HG02885 (cell line): Measurements from ENCODE around the gene SEC63.
"Not testable (repeated sequence)": the region's sequence is repeated elsewhere in the genome, so short reads cannot be mapped to it uniquely, and the experiment has no call there.

Experiments
- ATAC-seq: cut with Tn5 transposase; IDR thresholded peaks from one replicate; pipeline ENCODE4 v1.9.1; 2021; ENCODE audit warnings: mild to moderate bottlenecking; ENCODE audit not compliant: unreplicated experiment, poor library complexity

SEC63 gene

DNA sequence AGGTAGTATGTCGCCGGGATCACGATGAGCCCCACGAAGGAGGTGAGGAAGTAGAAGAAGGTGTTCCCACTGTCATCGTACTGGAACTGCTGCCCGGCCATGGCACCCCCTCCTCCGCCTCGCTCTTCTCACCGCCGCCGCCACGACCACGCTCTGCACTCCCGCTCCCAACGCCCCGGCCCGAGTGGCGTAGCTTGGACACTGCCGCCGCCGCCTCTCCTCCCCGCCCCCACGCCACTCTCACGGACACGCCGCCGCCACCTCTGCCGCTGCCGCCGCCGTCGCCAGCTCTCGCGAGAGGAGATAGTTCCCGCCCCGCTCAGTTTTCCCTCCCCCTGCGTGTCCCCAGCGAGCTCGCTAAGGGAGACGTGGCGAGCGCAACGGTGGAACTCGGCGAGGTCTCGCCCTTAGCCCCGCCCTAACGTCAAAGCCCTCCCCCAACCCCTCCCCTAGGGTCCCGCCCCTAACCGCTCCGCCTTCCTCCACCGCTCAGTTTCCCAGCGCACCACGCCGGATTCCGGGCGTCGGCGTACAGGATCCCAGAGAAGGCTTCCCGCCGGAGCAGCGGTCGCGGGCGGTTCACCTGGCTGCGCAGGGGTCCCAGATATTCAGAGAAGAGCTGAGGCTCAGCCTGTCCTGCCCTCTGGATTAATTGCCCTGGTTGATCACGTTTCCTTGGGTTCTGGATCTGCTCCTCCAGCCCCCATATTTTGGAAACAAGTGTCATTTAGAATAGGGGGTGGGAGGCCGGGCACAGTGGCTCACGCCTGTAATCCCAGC is at the start of gene SEC63:
SEC63 (minus strand) TSS at position 300 of the 780 bp plus-strand sequence; CDS start at position 101, 199 bp downstream.
- peak; percentile 94 for ATAC-seq

DNA sequence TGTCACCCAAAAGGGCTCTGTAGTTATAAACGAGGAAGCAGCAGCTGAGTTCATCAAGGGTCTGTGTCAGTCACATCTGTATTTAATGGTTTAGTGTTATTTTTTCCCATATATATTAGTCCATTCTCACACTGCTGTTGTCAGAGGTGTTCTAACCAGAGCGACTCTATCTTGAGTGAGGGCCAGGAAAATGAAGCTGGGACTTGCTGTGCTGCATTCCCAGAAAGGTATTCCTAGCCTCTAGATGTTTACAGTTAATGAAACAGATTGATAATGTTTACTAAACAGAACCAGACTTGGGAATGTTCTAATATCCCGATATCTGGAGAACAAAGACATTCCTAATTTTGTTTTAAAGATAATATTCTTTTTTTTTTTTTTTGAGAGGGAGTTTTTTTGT is 48.0 kb upstream of the SEC63 start:
- ATAC-seq, result no peak

DNA sequence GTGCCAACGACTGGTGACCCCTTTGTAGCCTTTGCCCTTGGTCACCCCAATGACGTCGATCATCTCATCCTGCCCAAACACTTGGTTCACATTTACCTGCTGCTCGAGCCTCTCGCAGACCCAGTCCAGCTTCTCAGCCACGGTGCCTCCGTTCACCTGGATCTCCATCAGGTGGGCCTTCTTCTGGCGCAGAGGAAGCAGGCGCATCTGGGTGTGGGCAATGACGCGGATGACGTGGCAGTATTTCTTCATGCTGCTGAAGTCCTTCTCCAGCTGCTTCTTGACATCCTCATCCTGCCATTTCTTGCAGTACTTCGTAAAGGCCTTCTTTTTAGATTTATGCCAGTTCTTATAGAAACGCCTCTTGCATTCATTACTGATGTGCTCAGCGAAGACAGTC is 46.9 kb upstream of the SEC63 start:
- no peak for ATAC-seq

GRCh38 chr6:108002365-108003221 is 44.6 kb upstream of the SEC63 start:
- ATAC-seq, result no peak

- ATAC-seq, result no peak
Observed at GRCh38 chr6:108001696-108002231, 43.8 kb upstream of the SEC63 start.

DNA sequence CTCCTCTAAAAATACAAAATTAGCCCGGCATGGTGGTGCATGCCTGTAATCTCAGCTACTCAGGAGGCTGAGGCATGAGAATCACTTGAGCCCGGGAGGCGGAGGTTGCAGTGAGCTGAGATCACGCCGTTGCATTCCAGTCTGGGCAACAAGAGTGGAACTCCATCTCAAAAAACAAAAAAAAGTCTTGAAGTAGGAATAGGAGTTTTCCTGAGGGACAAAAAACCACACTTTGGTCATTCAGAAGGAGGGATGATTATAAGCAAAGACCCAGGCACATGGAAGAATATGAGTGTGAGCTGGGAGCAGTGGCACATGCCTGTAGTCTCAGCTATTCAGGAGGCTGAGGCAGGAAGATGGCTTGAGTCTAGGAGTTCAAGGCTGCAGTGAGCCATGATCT is 42.3 kb upstream of the SEC63 start:
- not testable (repeated sequence) for ATAC-seq

DNA sequence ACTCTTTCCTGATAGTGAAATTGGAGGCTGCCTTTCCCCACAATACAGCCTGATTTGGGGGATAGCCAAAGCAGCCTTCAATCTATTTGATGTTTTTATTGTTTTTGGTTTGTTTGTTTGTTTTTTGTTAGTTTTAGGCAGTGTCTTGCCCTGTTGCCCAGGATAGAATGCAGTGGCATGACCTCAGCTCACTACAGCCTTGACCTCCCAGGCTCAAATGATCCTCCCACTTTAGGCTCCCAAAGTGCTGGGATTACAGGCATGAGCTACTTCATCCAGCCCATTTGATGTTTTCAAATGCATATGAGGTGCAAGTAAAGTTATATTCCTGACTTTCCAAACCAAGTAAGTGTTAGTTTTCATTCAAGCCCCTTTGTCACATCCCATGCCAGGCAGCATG is 41.3 kb upstream of the SEC63 start:
- no peak for ATAC-seq

GRCh38 chr6:107991772-107992550 is 34.0 kb upstream of the SEC63 start:
- no peak for ATAC-seq

- no peak for ATAC-seq
Observed at GRCh38 chr6:107991061-107991460, 33.1 kb upstream of the SEC63 start.

DNA sequence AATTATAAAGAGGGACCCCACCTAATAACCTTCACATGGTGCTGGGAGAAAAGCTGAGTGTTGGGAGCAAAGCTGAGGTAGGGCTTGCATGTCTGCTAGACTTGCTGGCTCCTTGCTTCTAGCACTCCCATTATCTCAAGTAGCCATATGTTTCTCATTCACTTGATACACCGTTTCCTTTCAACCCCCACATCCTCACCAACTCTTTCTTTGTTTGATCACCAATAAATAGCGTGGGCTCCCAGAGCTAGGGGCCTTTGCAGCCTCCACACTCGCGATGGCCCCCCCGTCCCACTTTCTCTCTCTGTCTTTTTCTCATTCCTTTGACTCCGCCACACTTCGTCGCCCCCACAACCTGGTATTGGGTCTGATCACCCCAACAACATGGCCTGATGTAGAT is 32.6 kb upstream of the SEC63 start:
- ATAC-seq, result not testable (repeated sequence)

GRCh38 chr6:107989166-107990094 is 31.4 kb upstream of the SEC63 start:
- no peak for ATAC-seq

- no peak for ATAC-seq
Observed at GRCh38 chr6:107988570-107988969, 30.6 kb upstream of the SEC63 start.

GRCh38 chr6:107987805-107988204 is 29.8 kb upstream of the SEC63 start:
- no peak for ATAC-seq

GRCh38 chr6:107985701-107986100 is 27.7 kb upstream of the SEC63 start:
- no peak for ATAC-seq

DNA sequence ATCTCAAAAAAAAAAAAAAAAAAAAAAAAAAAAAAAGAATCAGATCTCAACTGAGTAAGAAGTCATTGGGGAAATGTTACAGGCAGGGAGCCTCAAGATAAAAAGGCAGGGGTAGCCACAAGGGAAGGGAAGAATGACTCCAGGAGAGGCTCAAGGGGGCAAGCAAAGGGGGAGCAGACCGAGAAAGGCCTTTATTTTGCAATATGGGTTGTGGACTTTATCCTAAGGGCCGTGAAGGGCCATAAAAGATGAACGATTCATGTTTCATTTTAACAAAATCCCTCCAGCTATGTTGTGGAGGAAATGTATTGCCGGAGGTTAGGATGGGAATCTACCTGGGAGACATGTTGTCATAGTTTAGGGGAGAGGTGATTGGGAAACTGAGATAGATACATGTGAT is 25.8 kb upstream of the SEC63 start:
- no peak for ATAC-seq

DNA sequence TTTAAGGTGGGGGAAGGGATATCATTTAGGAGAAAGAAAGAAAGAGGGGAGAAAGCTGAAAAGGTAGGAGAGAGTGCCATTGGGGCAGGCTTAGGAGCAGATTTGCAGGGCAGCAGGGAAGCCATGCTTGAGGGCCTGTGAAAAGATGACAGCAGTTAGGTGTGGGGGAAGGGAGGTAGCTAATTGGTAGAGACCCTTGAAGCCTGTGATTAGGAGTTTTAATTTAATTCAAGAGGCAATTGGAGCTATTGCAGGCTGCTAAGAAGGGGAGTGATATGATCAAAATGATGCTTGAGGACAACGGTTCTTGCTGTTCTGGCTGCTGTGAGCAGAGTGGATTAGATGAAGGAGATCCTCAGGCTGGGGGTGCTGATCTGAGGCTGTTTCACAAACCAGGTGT is 24.5 kb upstream of the SEC63 start:
- no peak for ATAC-seq

- no peak for ATAC-seq
Observed at GRCh38 chr6:107981695-107982094, 23.7 kb upstream of the SEC63 start.

DNA sequence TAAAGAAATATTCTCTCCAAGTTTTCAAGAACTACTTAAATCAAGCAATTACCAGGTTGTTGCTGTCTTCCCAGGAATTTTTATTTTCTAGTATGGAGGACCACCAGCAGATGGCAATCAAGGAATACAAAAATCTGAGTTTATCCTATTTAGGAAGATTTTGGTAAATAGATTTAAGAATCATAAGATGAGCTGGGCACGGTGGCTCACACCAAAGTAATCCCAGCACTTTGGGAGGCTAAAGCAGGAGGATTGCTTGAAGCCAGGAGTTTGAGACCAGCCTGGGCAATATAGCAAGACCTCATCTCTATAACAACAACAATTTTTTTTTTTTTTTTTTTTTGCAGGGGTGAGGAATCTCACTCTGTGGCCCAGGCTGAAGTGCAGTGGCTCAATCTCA is 19.3 kb upstream of the SEC63 start:
- ATAC-seq, result no peak

GRCh38 chr6:107976155-107976783 is 18.3 kb upstream of the SEC63 start:
- ATAC-seq, result no peak
